IPS DF 6.9 (cell line): Measurements from ENCODE around the gene ATP5F1E.
"Not testable (repeated sequence)": the region's sequence is repeated elsewhere in the genome, so short reads cannot be mapped to it uniquely, and the experiment has no call there.

Experiments used
- DNase-seq: peaks from one replicate; pipeline ENCODE4 v3.0.0-alpha.2; 2013; ENCODE audit warnings: low read depth, low spot score
- H3K27ac ChIP-seq: one replicate; pipeline ENCODE4 v1.5.1; 2013; ENCODE audit warnings: low read length, control low read depth
- H3K27me3 ChIP-seq: 2 replicates; pipeline ENCODE4 v1.6.1; 2013; ENCODE audit warnings: mild to moderate bottlenecking, low read length; ENCODE audit not compliant: control insufficient read depth, insufficient read depth
- H3K36me3 ChIP-seq: 2 replicates; pipeline ENCODE4 v1.6.1; 2013; ENCODE audit warnings: low read length; ENCODE audit not compliant: control insufficient read depth, insufficient read depth
- H3K4me1 ChIP-seq: 2 replicates; pipeline ENCODE4 v1.6.1; 2013; ENCODE audit warnings: low read length; ENCODE audit not compliant: control insufficient read depth, insufficient read depth
- H3K4me3 ChIP-seq: 2 replicates; pipeline ENCODE4 v1.5.1; 2013; ENCODE audit warnings: mild to moderate bottlenecking, low read length
- H3K9me3 ChIP-seq: 2 replicates; pipeline ENCODE4 v1.6.1; 2013; ENCODE audit warnings: low read length, inconsistent platforms; ENCODE audit not compliant: control insufficient read depth, insufficient read depth
- WGBS: extraction: QIAGEN DNeasy Blood & Tissue Kit; methylation state at CpG from one replicate; pipeline ENCODE4 v1.1.7; 2013; ENCODE audit warnings: mixed read lengths, missing lambda C conversion rate; ENCODE audit not compliant: insufficient read length, insufficient coverage; 5-methylcytosine and 5-hydroxymethylcytosine counted together

ATP5F1E gene

DNA sequence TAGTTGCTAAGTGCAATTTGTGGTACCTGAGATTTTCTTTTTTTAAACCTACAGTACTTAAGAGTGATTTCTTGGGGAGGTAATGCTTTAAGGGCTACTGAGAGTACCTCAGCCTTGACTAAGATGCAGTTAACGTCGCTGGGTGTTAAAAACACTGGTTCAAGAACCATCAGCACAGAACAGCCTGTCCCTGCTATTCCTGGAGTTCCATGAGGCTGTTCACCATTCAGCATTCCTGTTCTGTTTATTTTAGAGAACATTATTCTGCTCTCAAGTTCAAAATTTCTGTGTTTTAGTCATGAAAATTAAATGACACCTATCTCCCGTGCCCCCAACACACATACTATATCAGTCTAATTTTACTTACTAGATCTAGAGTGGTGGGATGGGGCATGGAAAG, 12.2 kb upstream of the ATP5F1E start:
- no peak overlapping the region for H3K4me3 ChIP-seq
- no peak overlapping the region for H3K27ac ChIP-seq
- WGBS: no CpG with 5 or more reads among the region's 3 CpGs
- no peaks in the 10 kb centered on the region for H3K36me3 ChIP-seq
- no peak for DNase-seq
- H3K4me1 ChIP-seq: peaks cover 1% of the 10 kb centered on the region; the same call in 1 of the 2 replicates
- 0 out of 2 replicates have a peak, but pooled peaks cover 1% of the 10 kb centered on the region for H3K27me3 ChIP-seq
- H3K9me3 ChIP-seq: no peaks in the 10 kb centered on the region

DNA sequence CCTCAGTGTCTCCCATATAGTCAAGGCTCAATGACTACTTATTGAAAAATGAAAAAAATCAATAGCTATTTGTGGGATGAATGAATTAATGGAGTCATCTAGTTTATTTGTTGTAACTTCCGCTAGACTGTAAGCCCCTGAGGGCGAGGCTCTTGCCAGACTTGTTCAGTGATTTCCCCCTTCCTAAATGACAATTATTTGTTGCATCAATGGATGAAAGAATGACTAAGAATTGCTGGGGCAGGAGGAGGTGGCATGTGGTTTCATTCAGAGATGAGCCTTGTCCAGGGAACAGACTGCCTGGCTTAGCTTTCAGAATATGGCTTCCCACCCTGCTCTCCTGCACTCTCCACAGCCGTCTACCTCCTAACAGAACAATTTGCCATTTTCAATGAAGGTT, 11.6 kb upstream of the ATP5F1E start:
- no peaks in the 10 kb centered on the region for H3K36me3 ChIP-seq
- WGBS: no CpG with 5 or more reads among the region's 3 CpGs
- H3K9me3 ChIP-seq: no peaks in the 10 kb centered on the region
- 0 out of 2 replicates have a peak, but pooled peaks cover 1% of the 10 kb centered on the region for H3K27me3 ChIP-seq
- H3K4me1 ChIP-seq: peaks cover 1% of the 10 kb centered on the region; the same call in 1 of the 2 replicates
- DNase-seq: no peak
- no peak overlapping the region for H3K27ac ChIP-seq
- no peak overlapping the region for H3K4me3 ChIP-seq

DNA sequence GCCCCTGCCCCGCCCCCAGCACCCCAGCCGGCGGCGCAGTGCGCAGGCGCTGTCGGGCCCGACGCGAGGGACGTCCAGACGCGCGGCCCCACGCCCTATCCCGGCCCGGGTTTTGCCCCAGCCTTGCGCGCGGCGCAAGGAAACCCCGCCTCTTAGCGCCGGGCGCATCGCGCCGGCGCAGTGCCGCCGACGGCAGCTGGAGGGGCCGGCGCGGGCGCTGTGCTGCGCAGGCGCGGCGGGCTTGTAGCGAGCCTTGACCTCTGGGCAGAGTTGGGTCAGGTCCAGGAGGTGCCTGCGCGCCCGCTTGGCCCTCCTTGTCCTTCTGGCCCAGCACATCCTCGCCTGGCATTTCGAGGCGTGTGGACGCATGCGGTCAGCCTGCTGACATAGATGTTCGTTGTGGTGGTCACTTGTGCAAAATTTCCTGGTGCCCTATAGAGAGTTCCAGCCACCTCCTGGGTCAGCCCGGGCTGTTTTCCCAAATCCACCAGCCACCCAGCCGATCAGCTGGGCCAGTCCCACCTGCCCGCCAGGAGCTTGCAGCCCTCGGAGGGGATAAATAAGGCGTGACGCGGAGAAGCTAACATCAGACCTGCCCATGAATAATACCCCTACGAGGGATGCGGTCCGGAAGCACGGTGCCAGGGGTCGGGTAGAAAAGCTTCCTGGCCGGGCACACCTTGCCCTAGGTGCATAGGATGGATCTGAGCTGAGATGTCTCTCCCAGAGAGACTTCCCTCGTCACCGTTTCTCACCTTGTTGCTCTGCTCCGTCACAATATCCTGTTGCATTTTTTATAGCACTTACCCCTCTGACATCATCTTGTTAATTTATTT, 10.9 kb upstream of the ATP5F1E start:
- H3K9me3 ChIP-seq: no peaks in the 10 kb centered on the region
- whole genome bisulfite sequencing: no CpG with 5 or more reads among the region's 66 CpGs
- peak overlapping the region; percentile 44; the same call in 1 of the 2 replicates for H3K4me3 ChIP-seq
- no peak overlapping the region for H3K27ac ChIP-seq
- peak; percentile 66 for DNase-seq
- peaks cover 1% of the 10 kb centered on the region; the same call in 1 of the 2 replicates for H3K4me1 ChIP-seq
- no peaks in the 10 kb centered on the region for H3K36me3 ChIP-seq
- 0 out of 2 replicates have a peak, but pooled peaks cover 1% of the 10 kb centered on the region for H3K27me3 ChIP-seq

DNA sequence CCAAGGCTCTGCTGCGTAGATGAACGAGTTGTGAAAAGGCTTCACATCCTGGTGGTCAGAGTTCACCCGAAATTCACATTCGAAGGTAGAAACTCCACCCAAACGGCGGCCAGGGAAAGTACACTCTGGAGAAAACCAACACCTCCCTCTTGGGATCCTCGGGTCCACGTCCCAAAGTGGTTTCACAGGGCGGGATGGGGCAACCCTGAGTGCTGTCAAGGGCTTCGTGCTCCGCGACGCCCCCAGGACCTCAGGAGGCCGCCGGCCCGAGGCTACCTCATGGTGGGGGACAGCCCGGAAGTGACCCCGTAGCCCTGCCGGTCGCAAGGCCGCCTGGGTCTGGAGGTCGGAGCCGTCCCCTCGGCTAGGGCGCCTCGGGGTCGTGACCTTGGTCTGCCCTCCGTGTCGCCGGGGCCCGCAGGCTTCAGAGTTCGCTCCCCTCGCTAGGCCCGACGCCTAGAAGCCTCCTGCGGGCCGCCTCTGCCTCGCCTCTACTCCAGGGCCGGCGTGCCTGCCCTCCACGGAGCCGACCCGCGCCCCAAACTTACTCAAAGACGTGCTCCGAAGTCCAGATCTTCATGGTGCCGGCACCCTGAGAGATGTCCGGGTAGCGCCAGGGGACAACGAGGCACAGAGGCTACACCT, 10.1 kb upstream of the ATP5F1E start, which contains the start of gene PRELID3B:
Gene PRELID3B (minus strand): TSS at position 636 of the 645 bp plus-strand sequence. CDS start 56 bp downstream, at position 580.
- Histone ChIP-seq H3K27ac (no peak within 1 kb of the TSS), H3K4me1 (peaks cover 1% of the 10 kb centered on the region; the same call in 1 of the 2 replicates), H3K27me3 (no peaks in the 10 kb centered on the region), H3K9me3 (no peaks in the 10 kb centered on the region), H3K36me3 (0 out of 2 replicates have a peak, but pooled peaks cover 4% of the 10 kb centered on the region), H3K4me3 (peak within 1 kb of the TSS; percentile 44; the same call in 1 of the 2 replicates)
- no CpG with 5 or more reads among the region's 50 CpGs for WGBS
- no peak for DNase-seq

DNA sequence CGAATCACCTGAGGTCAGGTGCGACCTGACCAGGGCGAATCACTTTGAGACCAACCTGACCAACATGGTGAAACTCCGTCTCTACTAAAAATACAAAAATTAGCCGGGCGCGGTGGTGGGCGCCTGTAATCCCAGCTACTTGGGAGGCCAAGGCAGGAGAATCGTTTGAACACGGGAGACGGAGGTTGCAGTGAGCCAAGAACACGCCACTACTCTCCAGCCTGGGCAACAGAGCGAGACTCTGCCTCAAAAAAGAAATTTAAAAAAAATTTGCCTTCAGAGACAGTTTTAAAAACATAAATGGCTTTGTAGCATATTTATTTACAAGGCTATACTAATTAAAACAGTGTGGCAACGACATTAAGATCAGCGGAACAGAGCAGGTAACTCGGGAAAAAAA, 9.4 kb upstream of the ATP5F1E start:
- not testable (repeated sequence) for H3K27me3 ChIP-seq, H3K36me3 ChIP-seq, H3K4me3 ChIP-seq, H3K9me3 ChIP-seq, DNase-seq, H3K27ac ChIP-seq, H3K4me1 ChIP-seq
- no CpG with 5 or more reads among the region's 16 CpGs for WGBS

DNA sequence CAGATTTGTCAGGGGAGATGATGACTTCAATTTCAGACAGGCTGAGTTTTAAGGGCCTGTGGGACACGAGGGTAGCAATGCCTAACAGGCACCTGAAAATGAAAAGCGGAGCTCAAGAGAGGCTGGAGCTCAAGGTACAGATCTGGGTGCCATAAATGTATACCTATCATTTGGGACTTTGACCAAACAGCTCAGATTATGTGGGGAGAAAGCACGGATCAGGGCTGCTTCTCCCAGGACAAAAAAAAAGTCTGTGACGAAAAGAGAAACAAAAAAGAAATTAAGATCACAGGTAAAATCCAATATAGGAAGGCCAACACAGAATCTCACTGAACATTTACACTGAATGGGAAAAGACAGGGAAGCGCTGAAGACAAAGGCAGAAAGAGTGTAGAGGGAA, 8.5 kb upstream of the ATP5F1E start:
- Histone ChIP-seq H3K27ac (no peak overlapping the region), H3K9me3 (no peaks in the 10 kb centered on the region), H3K36me3 (peaks cover 9% of the 10 kb centered on the region; the same call in 1 of the 2 replicates), H3K4me3 (no peak overlapping the region), H3K4me1 (peaks cover 1% of the 10 kb centered on the region; the same call in 1 of the 2 replicates), H3K27me3 (no peaks in the 10 kb centered on the region)
- no peak for DNase-seq
- no CpG with 5 or more reads among the region's 5 CpGs for WGBS

DNA sequence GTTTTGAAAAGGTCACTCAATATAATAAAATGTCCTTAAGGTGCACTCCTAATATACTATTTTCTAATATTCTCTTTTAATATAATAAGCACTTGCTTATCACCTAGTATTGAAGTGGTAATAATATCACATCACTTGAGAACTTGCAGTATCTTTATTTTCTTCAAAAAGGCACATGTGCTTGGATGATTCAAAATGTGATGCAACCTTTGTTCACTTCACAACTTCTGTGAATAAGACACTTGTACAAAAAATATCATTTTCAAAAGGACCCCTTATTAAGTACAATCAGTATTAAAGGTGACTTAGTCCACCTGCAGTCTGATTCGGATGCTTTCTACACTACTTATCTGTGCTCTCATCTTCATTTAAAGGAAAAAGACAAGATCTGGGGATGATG, 7.1 kb upstream of the ATP5F1E start:
- no peak overlapping the region for H3K4me3 ChIP-seq
- no peaks in the 10 kb centered on the region for H3K9me3 ChIP-seq
- no peaks in the 10 kb centered on the region for H3K27me3 ChIP-seq
- no peak for DNase-seq
- no CpG with 5 or more reads among the region's 1 CpG for WGBS
- peaks cover 1% of the 10 kb centered on the region; the same call in 1 of the 2 replicates for H3K4me1 ChIP-seq
- H3K36me3 ChIP-seq: peaks cover 9% of the 10 kb centered on the region; the same call in 1 of the 2 replicates
- no peak overlapping the region for H3K27ac ChIP-seq

DNA sequence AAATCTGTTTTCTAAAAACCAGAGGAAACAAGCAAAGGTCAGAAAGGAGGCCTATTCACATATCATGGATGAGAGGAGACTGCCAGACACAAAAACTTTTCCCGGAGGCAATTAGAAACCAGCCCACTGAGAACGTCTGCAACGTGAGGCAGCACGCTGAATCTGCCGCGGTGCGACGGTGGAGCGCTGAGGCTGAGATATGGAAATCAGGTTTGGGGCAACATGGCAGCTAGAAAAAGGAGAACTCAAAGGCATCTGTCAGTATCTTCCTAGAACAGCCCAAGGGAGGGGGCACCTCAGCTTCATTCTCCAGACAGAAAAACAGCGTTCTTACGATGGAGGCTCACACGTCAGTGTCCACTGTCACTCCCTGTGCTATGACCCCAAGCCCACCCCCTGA, 5.3 kb upstream of the ATP5F1E start:
- Histone ChIP-seq H3K27me3 (no peaks in the 10 kb centered on the region), H3K9me3 (no peaks in the 10 kb centered on the region), H3K4me3 (no peak overlapping the region), H3K27ac (no peak overlapping the region), H3K36me3 (peaks cover 9% of the 10 kb centered on the region; the same call in 1 of the 2 replicates), H3K4me1 (no peaks in the 10 kb centered on the region)
- WGBS: no CpG with 5 or more reads among the region's 12 CpGs
- DNase-seq: no peak

DNA sequence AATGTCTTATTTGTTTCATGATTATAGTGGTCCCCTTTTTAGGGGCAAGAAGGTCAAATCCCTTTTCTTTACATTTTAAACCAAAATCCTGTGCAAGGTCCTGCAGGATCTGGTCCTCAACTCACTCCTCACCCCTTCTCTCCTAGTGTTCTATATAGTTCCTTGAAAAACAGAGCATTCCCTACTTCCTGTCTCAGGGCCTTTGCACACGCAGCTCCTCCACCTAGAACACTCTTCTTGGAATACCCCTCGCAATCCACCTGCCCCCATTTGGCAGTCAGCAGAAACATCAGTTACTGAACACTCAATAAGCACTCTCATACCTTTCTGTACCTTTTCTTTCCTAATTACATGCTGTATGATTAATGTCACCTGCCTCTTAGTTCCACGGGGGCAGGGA, 3.2 kb upstream of the ATP5F1E start:
- H3K9me3 ChIP-seq: no peaks in the 10 kb centered on the region
- H3K27me3 ChIP-seq: no peaks in the 10 kb centered on the region
- peaks cover 9% of the 10 kb centered on the region for H3K36me3 ChIP-seq
- H3K27ac ChIP-seq: no peak overlapping the region
- H3K4me1 ChIP-seq: no peaks in the 10 kb centered on the region
- no peak overlapping the region for H3K4me3 ChIP-seq
- no peak for DNase-seq
- no CpG with 5 or more reads among the region's 3 CpGs for WGBS

DNA sequence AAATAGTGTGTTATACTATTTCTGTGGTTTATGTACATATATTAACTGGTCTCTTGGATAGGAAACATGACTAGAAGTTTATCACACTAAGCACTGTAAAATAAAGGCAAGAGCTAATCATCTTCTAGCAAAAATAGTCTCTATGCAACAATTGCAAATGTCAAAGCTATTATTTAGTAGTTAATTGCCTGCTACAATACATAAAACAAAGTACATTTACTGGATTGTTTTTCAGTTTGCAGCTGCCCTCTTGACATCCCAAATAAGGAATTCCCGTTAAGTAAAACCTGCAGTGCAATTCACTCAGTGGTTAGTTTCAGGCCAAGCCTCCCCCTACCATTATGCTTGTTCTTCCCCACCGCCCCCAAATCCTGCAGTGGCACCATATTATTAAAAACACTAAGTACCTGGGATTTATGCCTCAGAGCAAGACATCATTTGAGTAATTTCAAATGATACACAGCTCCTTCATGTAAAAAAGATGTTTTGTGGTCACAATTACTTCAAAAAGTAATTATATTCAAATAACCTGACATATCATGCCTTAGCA, 1.6 kb upstream of the ATP5F1E start:
- H3K36me3 ChIP-seq: peaks cover 13% of the 10 kb centered on the region
- WGBS: no CpG with 5 or more reads among the region's 2 CpGs
- H3K9me3 ChIP-seq: no peaks in the 10 kb centered on the region
- H3K27me3 ChIP-seq: no peaks in the 10 kb centered on the region
- no peak overlapping the region for H3K4me3 ChIP-seq
- H3K27ac ChIP-seq: no peak overlapping the region
- DNase-seq: no peak
- H3K4me1 ChIP-seq: no peaks in the 10 kb centered on the region
